ENCODE results near the gene DOCK2. TPM values are rescaled to one million over a fixed set of nuclear protein-coding genes. Genes with fewer than 3 reads are reported as not detected.

The DOCK2 gene
- total and polyA plus RNA-seq, 9 of the 15 experiments (the other 6 are each of a cell fraction or from before 2014, with no cell fraction given), result 4.5 to 42.6 (median 20.5) TPM

DNA sequence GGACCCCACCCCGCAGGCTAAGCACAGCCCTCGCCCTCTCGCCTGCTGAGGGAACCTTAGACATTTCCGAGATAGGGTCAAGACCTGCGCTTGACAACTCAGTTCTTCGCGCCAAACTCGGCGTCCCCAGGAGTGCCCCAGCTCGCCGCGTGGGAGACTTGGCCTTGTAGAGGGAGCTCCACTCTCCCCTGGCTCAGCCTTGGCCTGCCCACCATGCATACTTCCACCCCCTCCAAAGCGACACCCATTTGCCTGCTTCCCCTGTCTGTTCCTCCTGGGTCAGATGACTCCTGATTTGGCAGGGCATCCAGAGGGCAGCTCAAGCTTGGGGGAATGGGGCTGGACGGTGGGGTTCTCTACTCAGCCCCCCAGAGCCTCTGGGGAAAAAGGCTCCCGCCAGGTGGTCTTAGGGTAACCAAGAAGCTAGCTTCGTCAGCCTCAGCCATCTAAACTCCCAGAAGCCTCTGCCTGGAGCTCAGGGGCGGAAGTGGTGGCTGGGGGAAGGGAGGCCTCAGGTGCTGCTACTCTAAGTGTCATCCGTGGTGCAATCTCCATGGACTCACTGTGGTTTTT is 560 bp downstream of the DOCK2 start:
- peak overlapping the region; percentile 45; the same call in 2 of the 3 replicates for H3K27ac ChIP-seq (ENCODE audit: extremely low read depth, low read depth, low read length)
- no TSS peak for BruUV-seq (replicated peaks)
- CTCF ChIA-PET (ENCODE audit: low intra/inter-chr PET ratio), result no interaction called here
- DNase-seq (ENCODE audit: extremely low read depth in 1 of 4, low spot score in 3 of 4) (peak in 1 of 4 experiments; percentile 14), ATAC-seq (peak; percentile 53), FAIRE-seq (peak; percentile 15)
- H3K4me1 ChIP-seq (replicated peaks in 1 of 2; ENCODE audit: control insufficient read depth in 2 of 2, insufficient read depth in 2 of 2, low read length in 2 of 2), result peaks cover 0 to 16% of the 10 kb centered on the region in 2 experiments; a peak in 3 of 5 replicates
- H2AFZ ChIP-seq (ENCODE audit: low read depth, low read length), result peak overlapping the region; percentile 80
- intact Hi-C loops (cut with micrococcal nuclease), result no loop called here
- no peaks in the 10 kb centered on the region; the same call in 2 of the 3 replicates for H3K36me3 ChIP-seq (ENCODE audit: control insufficient read depth, insufficient read depth, low read length)
- H3K4me3 ChIP-seq, result peak overlapping the region; percentile 48
- peak overlapping the region; percentile 36 to 85; a peak in 3 of 4 replicates for H3K9ac ChIP-seq (ENCODE audit: insufficient read depth in 1 of 2, low read depth in 2 of 2, low read length in 2 of 2)
- no peaks in the 10 kb centered on the region for H4K20me1 ChIP-seq (replicated peaks; ENCODE audit: control insufficient read depth, insufficient read depth, low read length)
- no peaks in the 10 kb centered on the region; the same call in 2 of the 3 replicates for H3K79me2 ChIP-seq (ENCODE audit: control insufficient read depth, insufficient read depth, low read length)
- H3K9me1 ChIP-seq (ENCODE audit: control insufficient read depth, insufficient read depth, low read length), result no peaks in the 10 kb centered on the region
- H3K9me3 ChIP-seq (replicated peaks; ENCODE audit: control insufficient read depth, insufficient read depth, low read depth, low read length), result peaks cover 6% of the 10 kb centered on the region; the same call in 1 of the 2 replicates
- WGBS (ENCODE audit: insufficient coverage, low coverage, missing lambda C conversion rate), result 17% methylated on average over 17 of the region's 18 CpGs
- POLR2A ChIA-PET, result no interaction called here
- H3K4me2 ChIP-seq (ENCODE audit: insufficient read depth, low read length), result peak overlapping the region; percentile 80
- H3K27me3 ChIP-seq (ENCODE audit: control insufficient read depth in 2 of 2, insufficient read depth in 2 of 2, low read length in 2 of 2), result no peaks in the 10 kb centered on the region
- in situ Hi-C loops (cut with MboI), result no loop called here
- TF ChIP-seq, protein P1, sequence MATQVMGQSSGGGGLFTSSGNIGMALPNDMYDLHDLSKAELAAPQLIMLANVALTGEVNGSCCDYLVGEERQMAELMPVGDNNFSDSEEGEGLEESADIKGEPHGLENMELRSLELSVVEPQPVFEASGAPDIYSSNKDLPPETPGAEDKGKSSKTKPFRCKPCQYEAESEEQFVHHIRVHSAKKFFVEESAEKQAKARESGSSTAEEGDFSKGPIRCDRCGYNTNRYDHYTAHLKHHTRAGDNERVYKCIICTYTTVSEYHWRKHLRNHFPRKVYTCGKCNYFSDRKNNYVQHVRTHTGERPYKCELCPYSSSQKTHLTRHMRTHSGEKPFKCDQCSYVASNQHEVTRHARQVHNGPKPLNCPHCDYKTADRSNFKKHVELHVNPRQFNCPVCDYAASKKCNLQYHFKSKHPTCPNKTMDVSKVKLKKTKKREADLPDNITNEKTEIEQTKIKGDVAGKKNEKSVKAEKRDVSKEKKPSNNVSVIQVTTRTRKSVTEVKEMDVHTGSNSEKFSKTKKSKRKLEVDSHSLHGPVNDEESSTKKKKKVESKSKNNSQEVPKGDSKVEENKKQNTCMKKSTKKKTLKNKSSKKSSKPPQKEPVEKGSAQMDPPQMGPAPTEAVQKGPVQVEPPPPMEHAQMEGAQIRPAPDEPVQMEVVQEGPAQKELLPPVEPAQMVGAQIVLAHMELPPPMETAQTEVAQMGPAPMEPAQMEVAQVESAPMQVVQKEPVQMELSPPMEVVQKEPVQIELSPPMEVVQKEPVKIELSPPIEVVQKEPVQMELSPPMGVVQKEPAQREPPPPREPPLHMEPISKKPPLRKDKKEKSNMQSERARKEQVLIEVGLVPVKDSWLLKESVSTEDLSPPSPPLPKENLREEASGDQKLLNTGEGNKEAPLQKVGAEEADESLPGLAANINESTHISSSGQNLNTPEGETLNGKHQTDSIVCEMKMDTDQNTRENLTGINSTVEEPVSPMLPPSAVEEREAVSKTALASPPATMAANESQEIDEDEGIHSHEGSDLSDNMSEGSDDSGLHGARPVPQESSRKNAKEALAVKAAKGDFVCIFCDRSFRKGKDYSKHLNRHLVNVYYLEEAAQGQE (IDR thresholded peaks at IDR 0.05; ENCODE audit: borderline replicate concordance), result no peak
- TF ChIP-seq, protein P1 (CRISPR knock-in tag; IDR thresholded peaks at IDR 0.05; ENCODE audit: low read depth), result no peak
- TF ChIP-seq, protein P2, sequence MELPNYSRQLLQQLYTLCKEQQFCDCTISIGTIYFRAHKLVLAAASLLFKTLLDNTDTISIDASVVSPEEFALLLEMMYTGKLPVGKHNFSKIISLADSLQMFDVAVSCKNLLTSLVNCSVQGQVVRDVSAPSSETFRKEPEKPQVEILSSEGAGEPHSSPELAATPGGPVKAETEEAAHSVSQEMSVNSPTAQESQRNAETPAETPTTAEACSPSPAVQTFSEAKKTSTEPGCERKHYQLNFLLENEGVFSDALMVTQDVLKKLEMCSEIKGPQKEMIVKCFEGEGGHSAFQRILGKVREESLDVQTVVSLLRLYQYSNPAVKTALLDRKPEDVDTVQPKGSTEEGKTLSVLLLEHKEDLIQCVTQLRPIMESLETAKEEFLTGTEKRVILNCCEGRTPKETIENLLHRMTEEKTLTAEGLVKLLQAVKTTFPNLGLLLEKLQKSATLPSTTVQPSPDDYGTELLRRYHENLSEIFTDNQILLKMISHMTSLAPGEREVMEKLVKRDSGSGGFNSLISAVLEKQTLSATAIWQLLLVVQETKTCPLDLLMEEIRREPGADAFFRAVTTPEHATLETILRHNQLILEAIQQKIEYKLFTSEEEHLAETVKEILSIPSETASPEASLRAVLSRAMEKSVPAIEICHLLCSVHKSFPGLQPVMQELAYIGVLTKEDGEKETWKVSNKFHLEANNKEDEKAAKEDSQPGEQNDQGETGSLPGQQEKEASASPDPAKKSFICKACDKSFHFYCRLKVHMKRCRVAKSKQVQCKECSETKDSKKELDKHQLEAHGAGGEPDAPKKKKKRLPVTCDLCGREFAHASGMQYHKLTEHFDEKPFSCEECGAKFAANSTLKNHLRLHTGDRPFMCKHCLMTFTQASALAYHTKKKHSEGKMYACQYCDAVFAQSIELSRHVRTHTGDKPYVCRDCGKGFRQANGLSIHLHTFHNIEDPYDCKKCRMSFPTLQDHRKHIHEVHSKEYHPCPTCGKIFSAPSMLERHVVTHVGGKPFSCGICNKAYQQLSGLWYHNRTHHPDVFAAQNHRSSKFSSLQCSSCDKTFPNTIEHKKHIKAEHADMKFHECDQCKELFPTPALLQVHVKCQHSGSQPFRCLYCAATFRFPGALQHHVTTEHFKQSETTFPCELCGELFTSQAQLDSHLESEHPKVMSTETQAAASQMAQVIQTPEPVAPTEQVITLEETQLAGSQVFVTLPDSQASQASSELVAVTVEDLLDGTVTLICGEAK (IDR thresholded peaks at IDR 0.05), result no peak
- TF ChIP-seq, protein P2 (CRISPR knock-in tag; IDR thresholded peaks at IDR 0.05), result no peak

Data from K562 (cell line).